Caco-2 (cell line): Measurements from ENCODE around the gene CTDSPL. TPM values are rescaled to one million over a fixed set of nuclear protein-coding genes. Genes with fewer than 3 reads are reported as not detected.

Experiments used
- BruUV-seq: library from RNA; stranded (reverse); fragments of 400-500 nt; replicated peaks from 2 replicates; lab custom pipeline; 2021; lab: Mats Ljungman, UMichigan
- CTCF ChIA-PET: fragments of 300-600 bp; sonication (Branson Sonifier 250); formaldehyde crosslinking; loops from one replicate; lab custom pipeline; 2022; ENCODE audit warnings: antibody characterized with exemption; lab: Charles Lee
- POLR2A ChIA-PET: fragments of 300-600 bp; sonication (Branson Sonifier 250); formaldehyde crosslinking; loops from one replicate; lab custom pipeline; 2022; ENCODE audit warnings: antibody characterized with exemption; lab: Charles Lee
- DNase-seq, 2 experiments: peaks; one replicate each; pipeline versions ENCODE4 v3.0.0 to v3.0.0-alpha.2; 2020 to 2022
- H3K27me3 ChIP-seq: replicated peaks from 2 replicates; pipeline ENCODE4 v1.6.0; 2011; ENCODE audit warnings: low read length; ENCODE audit not compliant: control insufficient read depth, insufficient read depth
- H3K36me3 ChIP-seq: 2 replicates; pipeline ENCODE4 v1.5.1; 2011; ENCODE audit warnings: low read length; ENCODE audit not compliant: control insufficient read depth, insufficient read depth
- H3K4me1 ChIP-seq: fragments of 250-450 bp; sonication (Bioruptor Pico); 2 replicates; pipeline ENCODE4 v1.5.1; 2020; ENCODE audit warnings: mild to moderate bottlenecking
- H3K4me3 ChIP-seq: 2 replicates; pipeline ENCODE4 v1.5.1; 2011; ENCODE audit warnings: low read depth, mild to moderate bottlenecking, control low read depth, low read length
- H3K9me3 ChIP-seq: fragments of 250-450 bp; sonication (Bioruptor Pico); 2 replicates; pipeline ENCODE4 v1.5.1; 2020; ENCODE audit warnings: mild to moderate bottlenecking, moderate library complexity
- H3K27ac Mint-ChIP-seq: one replicate; pipeline ENCODE4 v1.8.0; 2022; ENCODE audit warnings: mixed read lengths; ENCODE audit not compliant: unreplicated experiment
- H3K27me3 Mint-ChIP-seq: one replicate; pipeline ENCODE4 v1.8.0; 2022; ENCODE audit warnings: mixed read lengths; ENCODE audit not compliant: insufficient read depth, unreplicated experiment
- H3K36me3 Mint-ChIP-seq: one replicate; pipeline ENCODE4 v1.8.0; 2022; ENCODE audit warnings: mild to moderate bottlenecking, mixed read lengths; ENCODE audit not compliant: insufficient read depth, unreplicated experiment
- H3K4me1 Mint-ChIP-seq: one replicate; pipeline ENCODE4 v1.8.0; 2022; ENCODE audit warnings: low read depth, mixed read lengths; ENCODE audit not compliant: unreplicated experiment
- H3K4me3 Mint-ChIP-seq: one replicate; pipeline ENCODE4 v1.8.0; 2022; ENCODE audit warnings: mild to moderate bottlenecking, moderate library complexity, mixed read lengths; ENCODE audit not compliant: unreplicated experiment
- H3K9me3 Mint-ChIP-seq: one replicate; pipeline ENCODE4 v1.8.0; 2022; ENCODE audit warnings: mixed read lengths; ENCODE audit not compliant: unreplicated experiment
- CTCF ChIP-seq, 2 experiments: fragments of 200-600 bp in 1 of 2; IDR thresholded peaks; 1 replicate in 1 of 2; 2 replicates in 1 of 2; pipeline versions ENCODE4 v1.5.1 to v1.8.0; 2011 to 2022; ENCODE audit warnings: antibody characterized with exemption in 1 of 2, control low read depth in 1 of 2, inconsistent platforms in 1 of 2, low read depth in 1 of 2, low read length in 1 of 2, mild to moderate bottlenecking in 1 of 2, moderate library complexity in 1 of 2; ENCODE audit not compliant: insufficient read depth in 1 of 2, severe bottlenecking in 1 of 2, unreplicated experiment in 1 of 2
- intact Hi-C: fragments of 100-400 bp; cut with micrococcal nuclease; formaldehyde crosslinking; loops from one replicate; pipeline ENCODE4 v1.10.0; 2022; ENCODE audit not compliant: unreplicated experiment
- total RNA-seq: library from RNA; stranded (reverse); gene quantifications from 2 replicates; pipeline ENCODE4 v1.2.3, GENCODE V29; 2022

Gene CTDSPL
- total RNA-seq, 1 experiment from 2014 or later: 60.9 TPM

- no TSS peak for BruUV-seq
Measured at GRCh38 chr3:37925157-37925556, 63.5 kb downstream of the CTDSPL start.

GRCh38 chr3:37926611-37927010, 64.9 kb downstream of the CTDSPL start:
- Histone ChIP-seq H3K4me1 (peaks cover 6% of the 10 kb centered on the region; the same call in 1 of the 2 replicates), H3K27me3 (no peaks in the 10 kb centered on the region), H3K36me3 (no peaks in the 10 kb centered on the region), H3K9me3 (no peaks in the 10 kb centered on the region), H3K4me3 (no peak overlapping the region)
- no peak for DNase-seq
- no TSS peak for BruUV-seq
- Mint-ChIP-seq H3K4me1 (peaks cover 39% of the 10 kb centered on the region), H3K27me3 (no peaks in the 10 kb centered on the region), H3K27ac (no peak overlapping the region), H3K4me3 (no peak overlapping the region), H3K36me3 (peaks cover 10% of the 10 kb centered on the region), H3K9me3 (no peaks in the 10 kb centered on the region)
- ChIA-PET POLR2A (no interaction called here), CTCF (no interaction called here)
- TF ChIP-seq CTCF (IDR thresholded peaks at IDR 0.05; ENCODE audit: insufficient read depth in 1 of 2, low read depth in 1 of 2, low read length in 1 of 2, severe bottlenecking in 1 of 2, unreplicated experiment in 1 of 2): no peak
- intact Hi-C loops: no loop called here

More at GRCh38 chr3:37925157-37925556, 63.5 kb downstream of the CTDSPL start:
- H3K36me3 Mint-ChIP-seq: peaks cover 10% of the 10 kb centered on the region
- POLR2A ChIA-PET: interaction anchor here (0.5 kb wide), 1 partner anchor 10 kb away, joined by 3 read pairs; no protein-coding TSS in a partner anchor
- H3K4me3 ChIP-seq: no peak overlapping the region
- no peaks in the 10 kb centered on the region for H3K27me3 ChIP-seq
- no peaks in the 10 kb centered on the region for H3K9me3 ChIP-seq
- CTCF ChIA-PET: no interaction called here
- peaks cover 6% of the 10 kb centered on the region; the same call in 1 of the 2 replicates for H3K4me1 ChIP-seq
- no peaks in the 10 kb centered on the region for H3K9me3 Mint-ChIP-seq
- no peak overlapping the region for H3K4me3 Mint-ChIP-seq
- no peak for DNase-seq
- intact Hi-C loops: no loop called here
- no peaks in the 10 kb centered on the region for H3K36me3 ChIP-seq
- peaks cover 30% of the 10 kb centered on the region for H3K4me1 Mint-ChIP-seq
- peak overlapping the region; percentile 37 for H3K27ac Mint-ChIP-seq
- TF ChIP-seq CTCF (IDR thresholded peaks at IDR 0.05; ENCODE audit: insufficient read depth in 1 of 2, low read depth in 1 of 2, low read length in 1 of 2, severe bottlenecking in 1 of 2, unreplicated experiment in 1 of 2): no peak
- no peaks in the 10 kb centered on the region for H3K27me3 Mint-ChIP-seq

- Histone ChIP-seq H3K36me3 (peaks cover 1% of the 10 kb centered on the region; the same call in 1 of the 2 replicates), H3K9me3 (no peaks in the 10 kb centered on the region), H3K27me3 (no peaks in the 10 kb centered on the region), H3K4me3 (no peak overlapping the region), H3K4me1 (peaks cover 13% of the 10 kb centered on the region)
- H3K4me3 Mint-ChIP-seq: no peak overlapping the region
- no peak for DNase-seq
- H3K27me3 Mint-ChIP-seq: no peaks in the 10 kb centered on the region
- CTCF ChIA-PET: interaction anchor here (0.7 kb wide), 1 partner anchor 34 kb away, joined by 3 read pairs; no protein-coding TSS in a partner anchor
- peaks cover 9% of the 10 kb centered on the region for H3K36me3 Mint-ChIP-seq
- POLR2A ChIA-PET: no interaction called here
- H3K9me3 Mint-ChIP-seq: no peaks in the 10 kb centered on the region
- peaks cover 26% of the 10 kb centered on the region for H3K4me1 Mint-ChIP-seq
- intact Hi-C loops: no loop called here
- no peak overlapping the region for H3K27ac Mint-ChIP-seq
- BruUV-seq: no TSS peak
- no peak for TF ChIP-seq CTCF (IDR thresholded peaks at IDR 0.05; ENCODE audit: insufficient read depth in 1 of 2, low read depth in 1 of 2, low read length in 1 of 2, severe bottlenecking in 1 of 2, unreplicated experiment in 1 of 2)
Measured at GRCh38 chr3:37930495-37930894, 68.8 kb downstream of the CTDSPL start.
